ENCODE data around the gene DHX32.

DHX32 gene

GRCh38 chr10:125802739-125803138, 78.4 kb downstream of the DHX32 start:
- DNase-seq (ENCODE audit: low read depth, low spot score): no peak

- no peak for DNase-seq (ENCODE audit: low read depth, low spot score)
These were observed 79.0 kb downstream of the DHX32 start for GRCh38 chr10:125802131-125802530.

GRCh38 chr10:125801574-125801973, 79.5 kb downstream of the DHX32 start:
- DNase-seq (ENCODE audit: low read depth, low spot score): no peak

- DNase-seq (ENCODE audit: low read depth, low spot score): no peak
These were observed 81.5 kb downstream of the DHX32 start for GRCh38 chr10:125799451-125800182.

GRCh38 chr10:125797994-125798662, 83.0 kb downstream of the DHX32 start:
- no peak for DNase-seq (ENCODE audit: low read depth, low spot score)

GRCh38 chr10:125797424-125797823, 83.7 kb downstream of the DHX32 start:
- no peak for DNase-seq (ENCODE audit: low read depth, low spot score)

- no peak for DNase-seq (ENCODE audit: low read depth, low spot score)
These were observed 85.4 kb downstream of the DHX32 start for GRCh38 chr10:125795637-125796190.

GRCh38 chr10:125795128-125795527, 86.0 kb downstream of the DHX32 start:
- no peak for DNase-seq (ENCODE audit: low read depth, low spot score)

- no peak for DNase-seq (ENCODE audit: low read depth, low spot score)
These were observed 88.5 kb downstream of the DHX32 start for GRCh38 chr10:125792342-125793300.

GRCh38 chr10:125788156-125789034, 92.7 kb downstream of the DHX32 start:
- DNase-seq (ENCODE audit: low read depth, low spot score): no peak
